Fibroblast of lung (primary cell): Measurements from ENCODE around the gene HIBCH. TPM values are rescaled to one million over a fixed set of nuclear protein-coding genes. Genes with fewer than 3 reads are reported as not detected.
A peak's percentile ranks its signal among the peaks of the same experiment; 100 is the strongest.

Experiments used
- DNase-seq, 2 donors: peaks; one replicate each; pipeline versions ENCODE4 v3.0.0 to v3.0.0-alpha.2; 2010; ENCODE audit warnings: low read depth in 2 of 2
- H2AFZ ChIP-seq: 2 replicates; pipeline ENCODE4 v1.5.1; 2012; ENCODE audit warnings: low read length, control low read depth, inconsistent platforms
- H3K27ac ChIP-seq: 2 replicates; pipeline ENCODE4 v1.5.1; 2011; ENCODE audit warnings: low read length, control low read depth; ENCODE audit not compliant: insufficient read depth
- H3K27me3 ChIP-seq: 2 replicates; pipeline ENCODE4 v1.5.1; 2011; ENCODE audit warnings: mild to moderate bottlenecking, low read length; ENCODE audit not compliant: control insufficient read depth, insufficient read depth
- H3K36me3 ChIP-seq: 2 replicates; pipeline ENCODE4 v1.5.1; 2011; ENCODE audit warnings: low read length; ENCODE audit not compliant: control insufficient read depth, insufficient read depth
- H3K4me1 ChIP-seq: 2 replicates; pipeline ENCODE4 v1.5.1; 2011; ENCODE audit warnings: low read length; ENCODE audit not compliant: control insufficient read depth, insufficient read depth; ENCODE audit errors: extremely low read depth
- H3K4me2 ChIP-seq: 2 replicates; pipeline ENCODE4 v1.5.1; 2011; ENCODE audit warnings: low read length, control low read depth; ENCODE audit not compliant: insufficient read depth; ENCODE audit errors: extremely low read depth
- H3K4me3 ChIP-seq, 4 experiments: fragments of 200-600 bp in 1 of 4; sonication (generic) in 1 of 4; replicated peaks in 1 of 4; 2 replicates each; pipeline ENCODE4 v1.5.1; 2011 to 2016; ENCODE audit warnings: low read length in 4 of 4, low read depth in 3 of 4, mild to moderate bottlenecking in 3 of 4, control low read depth in 2 of 4, inconsistent platforms in 1 of 4, mixed read lengths in 1 of 4; ENCODE audit not compliant: insufficient read depth in 1 of 4; ENCODE audit errors: control extremely low read depth in 1 of 4
- H3K79me2 ChIP-seq: 2 replicates; pipeline ENCODE4 v1.5.1; 2012; ENCODE audit warnings: mild to moderate bottlenecking, low read length, inconsistent platforms; ENCODE audit not compliant: control insufficient read depth, insufficient read depth
- H3K9ac ChIP-seq: 2 replicates; pipeline ENCODE4 v1.5.1; 2011; ENCODE audit warnings: mild to moderate bottlenecking, low read length, control low read depth; ENCODE audit not compliant: insufficient read depth
- H3K9me3 ChIP-seq: 2 replicates; pipeline ENCODE4 v1.5.1; 2012; ENCODE audit warnings: low read depth, low read length; ENCODE audit not compliant: control insufficient read depth, insufficient read depth
- H4K20me1 ChIP-seq: 2 replicates; pipeline ENCODE4 v1.5.1; 2011; ENCODE audit warnings: low read length; ENCODE audit not compliant: control insufficient read depth, insufficient read depth; ENCODE audit errors: extremely low read depth
- EZH2 ChIP-seq: IDR thresholded peaks from 2 replicates; pipeline ENCODE4 v1.5.1; 2012; ENCODE audit warnings: low read length, control low read depth, mild to moderate bottlenecking; ENCODE audit errors: missing control alignments
- polyA plus RNA-seq, 2 donors: library from polyadenylated mRNA; depleted of rRNA in 1 of 2; stranded (reverse) in 1 of 2; unstranded in 1 of 2; fragments of >200 nt; gene quantifications; 2 replicates each; pipeline ENCODE4 v1.2.1, GENCODE V29; 2011 to 2012; ENCODE audit warnings: missing spikeins in 1 of 2
- total RNA-seq: library from RNA; depleted of rRNA; stranded (reverse); fragments of >200 nt; gene quantifications from 2 replicates; pipeline ENCODE4 v1.2.1, GENCODE V29; 2014
- TF ChIP-seq, protein P1 (sequence below), 2 donors: IDR thresholded peaks in 1 of 2; conservative IDR thresholded peaks in 1 of 2; 1 replicate in 1 of 2; 2 replicates in 1 of 2; pipeline ENCODE4 v1.5.1; 2011 to 2012; ENCODE audit warnings: low read length in 2 of 2, control low read depth in 1 of 2, inconsistent platforms in 1 of 2, low read depth in 1 of 2, mild to moderate bottlenecking in 1 of 2

HIBCH gene
- total and polyA plus RNA-seq, 2 donors (not counting 1 experiment from before 2014, with no cell fraction given) = 14.9 to 19.2 TPM

DNA sequence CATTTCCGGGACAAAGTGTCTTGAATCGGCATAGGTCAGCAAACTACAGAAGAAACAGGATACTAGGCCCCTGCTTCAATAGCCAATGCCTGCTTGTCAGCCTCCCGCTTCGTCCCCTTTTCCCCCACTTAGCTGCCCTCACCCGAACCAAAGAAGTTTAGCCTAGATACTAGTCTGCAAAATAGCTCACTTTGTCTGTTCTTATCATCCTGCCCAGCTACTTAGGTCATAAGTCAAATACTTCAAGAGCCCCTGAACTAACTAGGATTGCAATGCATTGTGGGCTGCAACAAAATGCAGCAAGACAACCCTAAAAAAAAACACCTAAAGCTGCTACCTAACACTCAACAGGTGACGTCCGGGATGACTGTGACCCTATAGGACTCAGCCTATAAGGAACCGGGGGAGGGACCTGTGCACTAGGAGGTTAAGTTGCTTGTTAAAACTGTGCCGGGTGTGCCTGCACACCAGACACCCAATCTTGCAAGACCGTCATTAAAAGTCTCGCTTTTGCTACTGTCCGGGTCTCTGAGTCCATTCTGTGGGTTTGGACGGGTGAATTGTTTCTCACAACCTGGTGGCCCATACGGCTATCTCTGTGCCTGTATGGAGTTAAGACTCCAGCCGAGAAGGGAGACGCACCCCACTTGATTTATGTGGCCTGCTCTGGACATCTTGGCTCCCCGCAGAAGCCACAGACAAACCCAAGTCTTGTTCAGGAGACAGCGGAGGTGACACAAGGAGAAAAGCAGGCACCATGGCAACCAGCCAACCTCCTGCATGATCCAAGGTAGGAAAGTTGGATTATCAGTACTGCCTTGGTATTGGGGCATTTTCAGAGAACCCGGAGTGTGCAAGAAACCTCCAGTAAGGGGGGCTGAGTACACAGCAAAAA is 105.9 kb downstream of the HIBCH start:
- H3K27ac ChIP-seq = no peak overlapping the region
- no peaks in the 10 kb centered on the region for H3K79me2 ChIP-seq
- no peak for TF ChIP-seq EZH2
- TF ChIP-seq, protein P1, sequence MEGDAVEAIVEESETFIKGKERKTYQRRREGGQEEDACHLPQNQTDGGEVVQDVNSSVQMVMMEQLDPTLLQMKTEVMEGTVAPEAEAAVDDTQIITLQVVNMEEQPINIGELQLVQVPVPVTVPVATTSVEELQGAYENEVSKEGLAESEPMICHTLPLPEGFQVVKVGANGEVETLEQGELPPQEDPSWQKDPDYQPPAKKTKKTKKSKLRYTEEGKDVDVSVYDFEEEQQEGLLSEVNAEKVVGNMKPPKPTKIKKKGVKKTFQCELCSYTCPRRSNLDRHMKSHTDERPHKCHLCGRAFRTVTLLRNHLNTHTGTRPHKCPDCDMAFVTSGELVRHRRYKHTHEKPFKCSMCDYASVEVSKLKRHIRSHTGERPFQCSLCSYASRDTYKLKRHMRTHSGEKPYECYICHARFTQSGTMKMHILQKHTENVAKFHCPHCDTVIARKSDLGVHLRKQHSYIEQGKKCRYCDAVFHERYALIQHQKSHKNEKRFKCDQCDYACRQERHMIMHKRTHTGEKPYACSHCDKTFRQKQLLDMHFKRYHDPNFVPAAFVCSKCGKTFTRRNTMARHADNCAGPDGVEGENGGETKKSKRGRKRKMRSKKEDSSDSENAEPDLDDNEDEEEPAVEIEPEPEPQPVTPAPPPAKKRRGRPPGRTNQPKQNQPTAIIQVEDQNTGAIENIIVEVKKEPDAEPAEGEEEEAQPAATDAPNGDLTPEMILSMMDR (conservative IDR thresholded peaks at IDR 0.05 in 1 of 2, IDR thresholded peaks at IDR 0.05 in 1 of 2; ENCODE audit: low read depth in 1 of 2, low read length in 2 of 2) = no peak
- no peak overlapping the region for H2AFZ ChIP-seq
- no peaks in the 10 kb centered on the region for H4K20me1 ChIP-seq
- H3K9me3 ChIP-seq = no peaks in the 10 kb centered on the region
- H3K36me3 ChIP-seq = no peaks in the 10 kb centered on the region
- no peak overlapping the region for H3K4me2 ChIP-seq
- H3K4me1 ChIP-seq = no peaks in the 10 kb centered on the region
- H3K9ac ChIP-seq = no peak overlapping the region
- H3K27me3 ChIP-seq = no peaks in the 10 kb centered on the region
- H3K4me3 ChIP-seq = no peak overlapping the region
- DNase-seq = peak in 1 of 2 donors; percentile 75

- H4K20me1 ChIP-seq = no peaks in the 10 kb centered on the region
- H3K36me3 ChIP-seq = no peaks in the 10 kb centered on the region
- no peak overlapping the region for H3K27ac ChIP-seq
- DNase-seq = peak in 1 of 2 donors; percentile 37
- H2AFZ ChIP-seq = no peak overlapping the region
- no peaks in the 10 kb centered on the region for H3K9me3 ChIP-seq
- TF ChIP-seq, protein P1 (conservative IDR thresholded peaks at IDR 0.05 in 1 of 2, IDR thresholded peaks at IDR 0.05 in 1 of 2; ENCODE audit: low read depth in 1 of 2, low read length in 2 of 2) = no peak
- TF ChIP-seq EZH2 = no peak
- H3K4me2 ChIP-seq = no peak overlapping the region
- H3K4me1 ChIP-seq = no peaks in the 10 kb centered on the region
- H3K9ac ChIP-seq = no peak overlapping the region
- H3K27me3 ChIP-seq = no peaks in the 10 kb centered on the region
- no peak overlapping the region for H3K4me3 ChIP-seq
- H3K79me2 ChIP-seq = no peaks in the 10 kb centered on the region
Measured at GRCh38 chr2:190210471-190210870, 109.2 kb downstream of the HIBCH start.

- no peak overlapping the region for H3K4me3 ChIP-seq
- DNase-seq = no peak
- no peaks in the 10 kb centered on the region for H4K20me1 ChIP-seq
- H3K27me3 ChIP-seq = no peaks in the 10 kb centered on the region
- H3K4me1 ChIP-seq = no peaks in the 10 kb centered on the region
- no peaks in the 10 kb centered on the region for H3K36me3 ChIP-seq
- H3K27ac ChIP-seq = no peak overlapping the region
- no peaks in the 10 kb centered on the region for H3K9me3 ChIP-seq
- no peak overlapping the region for H3K9ac ChIP-seq
- H3K4me2 ChIP-seq = no peak overlapping the region
- no peak overlapping the region for H2AFZ ChIP-seq
- H3K79me2 ChIP-seq = no peaks in the 10 kb centered on the region
- TF ChIP-seq, protein P1 (conservative IDR thresholded peaks at IDR 0.05 in 1 of 2, IDR thresholded peaks at IDR 0.05 in 1 of 2; ENCODE audit: low read depth in 1 of 2, low read length in 2 of 2) = no peak
- no peak for TF ChIP-seq EZH2
Measured at GRCh38 chr2:190209559-190209958, 110.1 kb downstream of the HIBCH start.
